GM18858 (cell line): Measurements from ENCODE around the gene UBQLN3.

Experiments
- ATAC-seq: cut with Tn5 transposase; IDR thresholded peaks from one replicate; pipeline ENCODE4 v1.9.1; 2021; ENCODE audit not compliant: unreplicated experiment

Gene UBQLN3

GRCh38 chr11:5509803-5510202 lies at the start of gene UBQLN3:
Gene UBQLN3 (minus strand): TSS chr11:5509957. CDS start chr11:5509558, 399 bp downstream.
- ATAC-seq: no peak

- ATAC-seq: no peak
Observed at GRCh38 chr11:5557751-5558150, 48.0 kb upstream of the UBQLN3 start.

DNA sequence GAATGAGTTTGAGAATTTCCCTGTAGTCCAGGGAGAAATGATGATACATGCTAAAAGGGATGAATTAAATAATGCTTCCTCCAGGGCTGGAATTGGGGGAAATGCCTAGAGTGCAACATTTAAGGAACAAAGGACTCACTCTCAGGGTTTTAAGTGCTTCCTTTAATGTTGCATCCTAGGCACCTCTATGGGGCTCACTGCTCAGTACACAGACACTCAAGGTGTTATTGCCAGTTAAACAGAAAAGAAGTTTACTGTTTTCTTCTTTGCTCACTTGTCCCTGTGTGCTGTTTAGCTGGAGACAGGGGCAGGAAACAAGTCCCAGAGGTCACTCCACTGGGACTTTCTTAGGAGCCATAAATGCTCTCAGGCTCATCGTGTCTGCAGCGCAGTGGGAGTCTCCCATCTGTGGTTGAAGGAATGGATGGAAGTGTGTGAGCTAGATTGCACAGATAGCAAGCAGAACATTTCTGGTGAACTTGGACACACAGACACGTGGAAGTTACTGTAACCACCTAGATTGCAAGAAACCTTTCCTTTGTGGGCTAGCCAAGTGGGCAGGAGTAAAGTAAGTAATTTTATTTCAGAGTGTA lies 46.9 kb upstream of the UBQLN3 start:
- no peak for ATAC-seq

GRCh38 chr11:5553343-5553742 lies 43.6 kb upstream of the UBQLN3 start:
- ATAC-seq: no peak

DNA sequence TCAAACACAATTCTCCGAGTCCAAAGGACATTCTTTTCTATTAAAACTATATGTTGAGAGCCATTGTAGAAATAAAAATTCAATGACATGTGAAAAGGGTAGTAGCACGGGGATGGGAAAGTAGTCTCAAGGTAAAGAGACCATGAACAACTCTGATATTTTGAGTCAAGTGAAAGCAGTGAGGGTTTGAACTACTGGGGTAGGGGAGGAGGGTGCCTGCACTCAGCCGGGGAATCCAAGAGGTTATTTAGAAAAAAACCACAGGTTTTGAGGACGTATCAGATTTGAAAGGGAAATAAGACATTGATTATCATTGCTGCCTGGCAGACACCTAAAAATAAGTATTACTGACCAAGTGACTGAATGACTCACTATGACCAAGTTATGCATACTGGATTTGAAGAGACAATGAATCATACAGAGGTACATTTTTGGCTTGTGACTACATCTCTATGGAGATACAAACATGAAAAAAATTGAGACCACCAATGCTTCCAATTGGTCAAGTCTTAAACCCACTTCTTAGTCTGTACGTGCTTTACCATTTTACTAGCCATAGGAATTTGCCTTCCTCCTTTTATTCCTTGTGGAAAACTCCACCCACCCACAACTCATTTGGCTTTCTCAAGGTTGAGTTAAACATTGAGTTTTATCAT lies 40.8 kb upstream of the UBQLN3 start:
- ATAC-seq: peak; percentile 63

DNA sequence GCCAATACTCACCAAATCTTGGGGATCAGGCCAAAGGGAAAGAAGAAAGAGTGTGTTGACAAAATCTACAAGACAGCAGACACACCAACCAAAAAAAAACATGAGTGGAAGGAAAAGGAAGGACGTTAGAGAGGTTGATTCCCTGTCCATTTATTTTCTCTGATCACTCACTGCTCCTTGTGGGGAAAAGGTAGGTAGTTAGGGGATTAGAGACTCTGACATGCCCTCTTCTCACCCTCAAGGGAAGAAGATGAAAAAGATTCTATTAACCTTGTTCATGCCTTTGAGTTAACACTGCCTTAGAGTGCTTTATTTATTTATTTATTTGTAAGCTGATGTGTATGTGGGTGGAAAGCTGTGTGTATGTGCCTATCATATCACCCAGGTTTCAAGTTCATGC lies 38.7 kb upstream of the UBQLN3 start, which contains the start of gene OR52H1:
Gene OR52H1, minus strand, starts transcription at position 101 of the 400 bp plus-strand sequence. CDS start 3,035 bp downstream, outside the sequence.
- ATAC-seq: no peak

DNA sequence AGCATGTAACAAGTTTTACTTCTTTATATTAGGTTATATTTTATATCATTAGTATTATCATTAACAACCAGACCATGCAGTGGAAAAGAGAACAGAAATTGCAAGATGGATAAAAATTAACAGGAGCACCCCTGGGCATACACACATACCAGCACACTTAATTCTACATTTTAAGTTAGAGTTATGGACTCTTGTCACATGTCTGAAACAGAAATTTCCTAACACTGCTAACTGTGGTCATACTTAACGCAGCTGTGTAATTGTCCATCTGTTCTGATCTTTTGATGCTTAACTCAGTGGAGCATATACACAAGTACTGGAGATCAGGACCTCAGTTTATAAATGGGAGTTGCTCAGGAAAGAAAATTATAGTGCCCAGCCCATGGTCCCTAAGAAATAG lies 38.2 kb upstream of the UBQLN3 start:
- ATAC-seq: no peak

- no peak for ATAC-seq
Observed at GRCh38 chr11:5546457-5546856, 36.7 kb upstream of the UBQLN3 start.

DNA sequence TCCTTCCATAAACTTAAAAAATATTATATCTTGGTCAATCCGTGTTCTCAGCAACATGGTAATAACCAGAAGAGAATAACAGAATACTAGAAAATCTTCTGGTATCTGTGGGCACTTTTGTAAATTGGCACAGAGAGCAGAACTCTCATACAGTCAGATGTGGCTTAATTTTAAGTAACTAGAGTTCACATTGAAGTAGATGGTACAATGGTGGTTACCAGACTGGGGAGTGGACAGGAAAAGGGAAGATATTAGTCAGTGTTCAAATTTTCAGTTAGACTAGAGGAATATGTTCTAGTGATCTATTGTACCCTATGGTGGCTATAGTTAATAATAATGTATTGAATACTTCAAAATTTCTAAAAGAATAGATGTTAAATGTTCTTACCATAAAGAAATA lies 31.7 kb upstream of the UBQLN3 start:
- no peak for ATAC-seq

DNA sequence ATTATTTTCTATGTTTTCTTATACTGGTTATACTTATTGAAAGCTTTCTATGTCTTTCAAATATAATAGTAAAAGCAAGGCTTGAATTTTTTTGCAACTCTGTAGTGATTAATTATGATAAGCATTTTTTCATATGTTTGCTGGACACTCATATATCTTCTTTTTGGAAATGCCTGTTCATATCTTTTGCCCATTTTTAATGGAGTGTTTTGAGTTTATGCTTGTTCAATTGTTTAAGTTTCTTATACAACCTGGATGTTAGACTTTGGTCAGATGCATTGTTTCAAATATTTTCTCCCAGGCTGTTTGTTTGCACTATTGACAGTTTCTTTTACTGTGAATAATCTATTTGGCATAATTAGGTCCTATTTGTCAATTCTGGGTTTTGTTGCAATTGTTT lies 26.7 kb upstream of the UBQLN3 start:
- ATAC-seq: no peak

GRCh38 chr11:5534046-5534445 lies 24.3 kb upstream of the UBQLN3 start:
- ATAC-seq: no peak

GRCh38 chr11:5531053-5531831 lies 21.5 kb upstream of the UBQLN3 start:
- ATAC-seq: no peak

DNA sequence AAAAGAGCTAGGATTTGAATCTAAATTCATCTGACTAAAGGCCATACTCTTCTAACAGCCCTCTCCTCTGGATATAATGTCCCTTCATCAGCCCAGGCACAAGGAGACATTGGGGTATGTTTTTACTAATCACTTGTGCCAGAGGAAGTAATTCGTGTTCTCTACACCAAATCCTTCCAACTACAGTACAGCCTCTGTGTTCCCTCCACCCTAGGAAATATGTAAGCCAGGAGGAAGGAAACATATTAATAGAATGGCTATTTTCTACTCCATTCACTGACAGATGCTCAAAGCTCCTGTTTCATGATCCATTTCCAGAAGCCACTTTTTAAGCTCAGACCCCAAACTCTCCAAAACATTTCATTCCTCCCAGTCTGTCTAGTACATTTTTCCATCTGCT lies 18.7 kb upstream of the UBQLN3 start:
- ATAC-seq: no peak

- no peak for ATAC-seq
Observed at GRCh38 chr11:5527716-5528115, 18.0 kb upstream of the UBQLN3 start.

DNA sequence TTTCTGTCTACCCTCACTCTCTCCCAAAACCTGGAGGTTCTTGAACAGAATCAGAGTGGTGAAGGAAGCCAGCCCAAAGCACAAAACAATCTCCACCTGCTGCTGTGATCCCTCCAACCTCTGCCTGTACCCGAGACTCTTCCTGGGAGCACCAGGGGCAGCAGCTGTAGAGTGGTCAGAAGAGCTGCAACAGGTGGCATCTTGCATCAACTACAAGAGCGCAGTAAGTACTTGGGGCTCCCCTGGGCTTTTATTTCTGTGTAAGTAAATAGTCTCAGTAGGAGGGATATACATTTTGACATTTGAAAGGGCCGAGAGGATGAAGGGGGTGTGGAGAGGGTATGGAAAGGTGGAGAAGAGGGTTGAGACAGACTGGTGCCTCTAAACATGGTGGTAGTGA lies 15.0 kb upstream of the UBQLN3 start:
- no peak for ATAC-seq

DNA sequence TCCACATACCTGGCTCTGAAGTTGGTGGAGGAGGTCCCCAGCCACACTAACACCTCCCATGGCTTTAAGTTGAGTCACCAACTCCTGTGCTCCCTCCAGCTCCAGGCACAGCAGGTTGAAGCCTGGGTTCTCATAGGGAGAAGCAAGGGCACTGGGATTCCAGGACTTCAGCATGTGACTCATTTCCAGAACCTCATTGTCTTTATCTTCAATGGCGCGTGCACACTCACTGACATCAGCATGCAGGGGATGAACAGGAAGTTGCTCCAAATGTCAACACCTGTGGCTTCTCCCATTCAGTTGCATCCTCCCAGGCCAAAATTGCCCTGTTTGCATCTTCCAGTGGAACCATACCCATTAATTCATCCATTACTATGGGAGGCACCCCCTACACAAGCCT lies 12.6 kb upstream of the UBQLN3 start:
- no peak for ATAC-seq

DNA sequence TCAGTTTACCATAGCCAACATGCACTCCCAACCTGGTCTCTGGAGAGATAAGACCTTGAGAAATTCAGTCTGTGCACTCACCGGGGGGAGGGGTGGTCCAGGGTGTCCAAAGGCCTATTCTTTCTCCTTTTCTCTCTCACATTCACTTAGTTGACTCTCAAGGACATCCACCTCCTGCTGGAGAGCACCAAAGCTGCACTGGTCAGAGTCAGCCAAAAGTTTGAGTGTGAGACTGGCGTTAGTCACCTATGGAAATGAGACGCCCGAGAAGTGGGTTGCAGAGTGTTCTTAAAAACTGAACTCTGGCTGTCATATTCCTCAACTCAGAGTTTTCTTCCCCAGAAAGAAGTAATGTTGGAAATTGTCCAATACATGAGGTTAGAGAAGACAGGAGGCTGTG lies 11.8 kb upstream of the UBQLN3 start:
- ATAC-seq: no peak

DNA sequence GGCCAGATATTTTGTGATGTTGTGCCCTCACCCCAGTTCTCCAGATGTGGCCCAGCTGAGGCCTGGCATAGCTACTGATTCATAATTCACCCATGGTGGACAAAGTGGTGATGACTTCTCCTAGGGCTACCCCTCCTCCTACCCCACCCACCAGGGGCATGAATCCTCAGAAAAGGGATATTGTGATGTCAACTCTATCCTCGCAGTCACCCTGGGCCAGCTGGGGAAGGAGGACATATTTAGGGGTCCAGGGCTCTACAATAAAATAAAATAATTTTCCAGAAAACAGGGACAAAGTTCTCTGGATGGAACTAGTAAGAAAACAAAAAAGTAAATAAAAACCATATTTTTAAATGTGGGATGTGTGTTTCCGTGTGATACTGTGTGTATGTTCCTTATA lies 6.8 kb upstream of the UBQLN3 start, which contains the start of gene UBQLNL:
Gene UBQLNL, minus strand, starts transcription at position 101 of the 400 bp plus-strand sequence. CDS start 258 bp downstream, outside the sequence.
- no peak for ATAC-seq

DNA sequence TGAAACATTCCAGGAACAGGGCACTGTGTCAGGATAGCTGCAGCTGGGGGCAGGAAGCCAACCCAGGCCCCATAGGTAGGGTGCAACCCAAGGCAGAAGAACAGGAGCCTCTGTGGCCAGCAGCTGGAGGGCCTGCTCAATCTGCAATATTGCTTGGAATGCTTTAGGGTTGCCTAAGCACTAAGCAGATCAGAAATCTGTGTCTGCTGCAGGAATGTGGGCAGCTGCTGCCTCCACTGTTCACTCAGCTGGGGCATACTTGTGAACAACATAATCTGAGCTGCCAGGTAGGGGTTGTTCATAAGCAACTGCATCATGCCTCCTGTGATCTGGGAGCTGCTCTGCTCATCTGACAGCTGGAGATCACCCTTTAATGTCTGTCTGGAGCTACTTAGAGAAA lies 5.1 kb upstream of the UBQLN3 start:
- ATAC-seq: no peak

DNA sequence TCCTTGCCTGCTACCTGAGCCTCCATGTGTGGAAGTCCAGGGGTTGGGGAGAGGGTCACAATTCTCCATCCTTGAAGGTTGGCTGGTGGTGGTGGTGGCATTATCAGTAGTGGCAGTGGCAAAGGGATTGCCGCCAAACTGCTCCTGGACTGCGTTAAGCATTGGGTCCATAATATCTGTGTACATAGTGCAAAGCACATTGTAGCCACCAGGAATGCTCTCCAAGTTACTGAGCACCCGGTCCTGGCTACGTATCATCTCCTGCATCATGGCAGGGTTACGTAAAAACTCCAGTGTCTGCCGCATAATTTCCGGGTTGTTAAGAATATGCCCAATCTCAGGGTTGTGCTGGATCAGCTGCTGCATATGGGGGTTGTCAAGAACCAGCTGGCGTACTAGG lies 1.2 kb downstream of the UBQLN3 start:
- ATAC-seq: no peak

DNA sequence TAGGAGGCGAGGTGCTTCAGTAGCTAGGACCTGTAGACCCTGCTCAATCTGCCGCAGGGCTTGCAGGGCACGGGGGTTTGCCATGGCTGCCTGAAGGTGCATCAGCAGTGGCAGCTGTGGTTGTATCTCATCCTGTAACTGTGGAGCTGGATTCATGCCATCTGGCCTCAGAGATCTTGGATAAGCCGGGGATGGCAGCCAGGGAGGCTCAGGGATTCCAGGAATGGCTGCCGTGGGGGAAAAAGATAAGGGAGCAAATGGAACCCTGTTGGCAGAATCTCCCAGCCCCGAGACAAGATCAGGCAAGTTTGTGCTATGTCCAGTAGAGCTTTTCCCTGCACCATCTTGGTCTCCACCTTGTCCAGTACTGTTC lies 1.8 kb downstream of the UBQLN3 start:
- ATAC-seq: no peak
